K562 (cell line): ENCODE results near the gene CATSPER4. TPM values are rescaled to one million over a fixed set of nuclear protein-coding genes. Genes with fewer than 3 reads are reported as not detected.
A peak's percentile ranks its signal among the peaks of the same experiment; 100 is the strongest.

Experiments used
- ATAC-seq: fragments of 200-7000 bp; cut with Tn5 transposase; 3 replicates; pipeline ENCODE4 v1.9.1; 2020; ENCODE audit warnings: moderate library complexity
- BruUV-seq: library from RNA; stranded (reverse); fragments of 400-500 nt; replicated peaks from 2 replicates; lab custom pipeline; 2021; lab: Mats Ljungman, UMichigan
- CTCF ChIA-PET: fragments of 300-600 bp; formaldehyde crosslinking; extraction: SDS; loops from one replicate; lab custom pipeline; 2021; ENCODE audit warnings: low intra/inter-chr PET ratio; lab: Yijun Ruan, JAX
- POLR2A ChIA-PET: fragments of 300-600, 350-650 bp; sonication (Branson Sonifier 250); formaldehyde crosslinking; extraction: SDS; loops from one replicate; lab custom pipeline; 2021; ENCODE audit warnings: antibody characterized with exemption, inconsistent platforms; lab: Yijun Ruan, JAX
- DNase-seq, 4 experiments: peaks; one replicate each; pipeline versions ENCODE4 v3.0.0 to v3.0.0-alpha.2; 2011 to 2018; ENCODE audit warnings: low spot score in 3 of 4, mixed read lengths in 3 of 4; ENCODE audit errors: extremely low read depth in 1 of 4
- FAIRE-seq: peaks from 2 replicates; lab custom pipeline; 2011; peaks lifted over from hg19 to GRCh38; lab: Jason Lieb, UNC
- H2AFZ ChIP-seq: 2 replicates; pipeline ENCODE4 v1.6.0; 2011; ENCODE audit warnings: low read depth, low read length, control low read depth, inconsistent platforms
- H3K27ac ChIP-seq: fragments of 200-600 bp; 3 replicates; pipeline ENCODE4 v1.8.0; 2011; ENCODE audit warnings: low read depth, mild to moderate bottlenecking, control low read depth, inconsistent platforms, low read length, moderate library complexity, mixed read lengths; ENCODE audit errors: extremely low read depth
- H3K27me3 ChIP-seq, 2 experiments: fragments of 300-600 bp in 1 of 2; 2 replicates in 1 of 2; 3 replicates in 1 of 2; pipeline versions ENCODE4 v1.6.0 to v1.8.0; 2011; ENCODE audit warnings: inconsistent platforms in 2 of 2, low read length in 2 of 2, mild to moderate bottlenecking in 1 of 2, mixed read lengths in 1 of 2, moderate library complexity in 1 of 2; ENCODE audit not compliant: control insufficient read depth in 2 of 2, insufficient read depth in 2 of 2
- H3K36me3 ChIP-seq: fragments of 300-600 bp; 3 replicates; pipeline ENCODE4 v1.8.0; 2011; ENCODE audit warnings: mild to moderate bottlenecking, low read length, inconsistent platforms; ENCODE audit not compliant: control insufficient read depth, insufficient read depth
- H3K4me1 ChIP-seq, 2 experiments: fragments of 200-600 bp in 1 of 2; replicated peaks in 1 of 2; 2 replicates in 1 of 2; 3 replicates in 1 of 2; pipeline versions ENCODE4 v1.5.1 to v1.8.0; 2011; ENCODE audit warnings: inconsistent platforms in 2 of 2, low read length in 2 of 2, mild to moderate bottlenecking in 1 of 2, mixed read lengths in 1 of 2, moderate library complexity in 1 of 2; ENCODE audit not compliant: control insufficient read depth in 2 of 2, insufficient read depth in 2 of 2
- H3K4me2 ChIP-seq: 2 replicates; pipeline ENCODE4 v1.6.1; 2011; ENCODE audit warnings: low read length, control low read depth, inconsistent platforms, mixed read lengths; ENCODE audit not compliant: insufficient read depth
- H3K4me3 ChIP-seq: fragments of 200-600 bp; sonication (generic), shearing (Covaris generic); 2 replicates; pipeline ENCODE4 v1.5.1; 2016; ENCODE audit warnings: control low read depth, inconsistent platforms
- H3K79me2 ChIP-seq: fragments of 200-600 bp; 3 replicates; pipeline ENCODE4 v1.8.0; 2011; ENCODE audit warnings: low read length, inconsistent platforms; ENCODE audit not compliant: control insufficient read depth, insufficient read depth
- H3K9ac ChIP-seq, 2 experiments: 2 replicates each; pipeline versions ENCODE4 v1.6.0 to v1.6.1; 2011; ENCODE audit warnings: low read depth in 2 of 2, low read length in 2 of 2, control low read depth in 1 of 2, inconsistent platforms in 1 of 2, mild to moderate bottlenecking in 1 of 2, mixed read lengths in 1 of 2; ENCODE audit not compliant: insufficient read depth in 1 of 2
- H3K9me1 ChIP-seq: one replicate; pipeline ENCODE4 v1.6.0; 2011; ENCODE audit warnings: inconsistent platforms, mild to moderate bottlenecking, low read length, moderate library complexity; ENCODE audit not compliant: control insufficient read depth, insufficient read depth
- H3K9me3 ChIP-seq: replicated peaks from 2 replicates; pipeline ENCODE4 v1.5.1; 2011; ENCODE audit warnings: low read depth, low read length, inconsistent platforms; ENCODE audit not compliant: control insufficient read depth, insufficient read depth
- H4K20me1 ChIP-seq: replicated peaks from 2 replicates; pipeline ENCODE4 v1.6.1; 2011; ENCODE audit warnings: low read length, inconsistent platforms, mixed read lengths; ENCODE audit not compliant: control insufficient read depth, insufficient read depth
- ARID4B ChIP-seq: sonication (generic); formaldehyde crosslinking; IDR thresholded peaks from 2 replicates; pipeline ENCODE4 v1.8.0; 2022; ENCODE audit warnings: mild to moderate bottlenecking, missing genetic modification reagents
- C11orf30 ChIP-seq: fragments of 450-650 bp; IDR thresholded peaks from 2 replicates; pipeline ENCODE4 v1.6.1; 2016; ENCODE audit warnings: low read depth, mild to moderate bottlenecking
- ZNF316 ChIP-seq: fragments of 450-650 bp; IDR thresholded peaks from 2 replicates; pipeline ENCODE4 v1.6.1; 2016
- ZNF778 ChIP-seq: fragments of 450-650 bp; formaldehyde crosslinking; IDR thresholded peaks from 2 replicates; pipeline ENCODE4 v1.4.0; 2020; ENCODE audit warnings: mild to moderate bottlenecking, moderate library complexity
- WGBS: fragments of 100-300 bp; shearing (Covaris generic); methylation state at CpG from one replicate; pipeline ENCODE4 v1.1.6; 2016; ENCODE audit warnings: low coverage, mixed read lengths; ENCODE audit not compliant: insufficient coverage; ENCODE audit errors: missing lambda C conversion rate; 5-methylcytosine and 5-hydroxymethylcytosine counted together
- in situ Hi-C: fragments of 300-500 bp; cut with MboI; formaldehyde crosslinking; loops from 4 replicates; pipeline ENCODE4 v1.15.0; 2018; ENCODE audit warnings: inconsistent platforms, mixed read lengths
- intact Hi-C: fragments of 100-400 bp; cut with micrococcal nuclease; formaldehyde crosslinking; loops from 2 replicates; pipeline ENCODE4 v1.14.2; 2022
- polyA plus RNA-seq, 8 experiments: library from polyadenylated mRNA; depleted of rRNA in 4 of 8; stranded (reverse) in 5 of 8; unstranded in 3 of 8; fragments of >200 nt; fragmentation: Nextera tagmentation in 2 of 8; fragmentation: Illumina TruSeq in 1 of 8; extraction: Ambion mirVana in 2 of 8; extraction: Trizol in 1 of 8; gene quantifications; 2 replicates each; pipeline versions ENCODE4 v1.2.1 to v1.2.3, GENCODE V29; 2011 to 2014; ENCODE audit warnings: inconsistent platforms in 1 of 8, missing spikeins in 1 of 8
- total RNA-seq, 7 experiments: library from RNA; depleted of rRNA in 6 of 7; stranded (reverse); fragments of >200 nt in 6 of 7; fragmentation: Illumina TruSeq in 2 of 7; extraction: Trizol in 2 of 7; gene quantifications; 2 replicates each; pipeline versions ENCODE4 v1.2.1 to v1.2.3, GENCODE V29; 2011 to 2021; ENCODE audit warnings: low replicate concordance in 1 of 7

CATSPER4 gene
- total and polyA plus RNA-seq, 9 of the 15 experiments (the other 6 are each of a cell fraction or from before 2014, with no cell fraction given) = 0.04 to 0.13 TPM; not detected in 7

- Histone ChIP-seq H4K20me1 (no peaks in the 10 kb centered on the region), H3K9ac (no peak overlapping the region), H3K4me3 (no peak overlapping the region), H3K4me2 (no peak overlapping the region), H3K79me2 (no peaks in the 10 kb centered on the region), H3K36me3 (no peaks in the 10 kb centered on the region), H3K4me1 (peaks cover 11 to 14% of the 10 kb centered on the region in 2 experiments), H3K27me3 (no peaks in the 10 kb centered on the region), H3K9me3 (no peaks in the 10 kb centered on the region), H3K9me1 (no peaks in the 10 kb centered on the region), H3K27ac (no peak overlapping the region), H2AFZ (no peak overlapping the region)
- TF ChIP-seq ARID4B (no peak), ZNF316 (peak; percentile 76), C11orf30 (peak; percentile 54; the same call in 1 of the 2 replicates), ZNF778 (CRISPR knock-in tag) (no peak)
- BruUV-seq = no TSS peak
- WGBS = 37% methylated on average over 2 of the region's 3 CpGs
- in situ Hi-C loops (no loop called here), intact Hi-C loops (no loop called here)
- FAIRE-seq = no peak
- CTCF ChIA-PET = no interaction called here
- DNase-seq = no peak
- no peak for ATAC-seq
- POLR2A ChIA-PET = no interaction called here
Observed at GRCh38 chr1:26195805-26196204, 5.4 kb downstream of the CATSPER4 start.
